Testis (tissue), 2 donors: ENCODE data around the gene NUBPL.

Experiments
- CTCF ChIP-seq, 3 experiments: fragments of 450-650 bp in 2 of 3; fragments of 200-600 bp in 1 of 3; sonication (generic) in 1 of 3; IDR thresholded peaks; one replicate each; pipeline ENCODE4 v1.5.1; 2016 to 2019; ENCODE audit warnings: antibody characterized with exemption in 3 of 3, mild to moderate bottlenecking in 2 of 3, moderate library complexity in 1 of 3
- POLR2A ChIP-seq: fragments of 450-650 bp; IDR thresholded peaks from one replicate; pipeline ENCODE4 v1.6.1; 2017; ENCODE audit warnings: antibody characterized with exemption, mild to moderate bottlenecking, moderate library complexity

- no peak for TF ChIP-seq CTCF (IDR thresholded peaks at IDR 0.05)
- no peak for TF ChIP-seq POLR2A
Measured at GRCh38 chr14:31682768-31683167, 121.6 kb downstream of the NUBPL start.
